T-helper 1 cell treated with Interleukin-12 subunit alpha and Interleukin-12 subunit beta and Interleukin-4 antibody, amounts not matched to agents 30 ng/mL and 1 ng/mL, for 36 hours (primary cell): ENCODE measurements around the gene PPP1R14D. TPM values are rescaled to one million over a fixed set of nuclear protein-coding genes. Genes with fewer than 3 reads are reported as not detected.

Experiments
- total RNA-seq: library from RNA; stranded (reverse); gene quantifications from 2 replicates; pipeline ENCODE4 v1.2.3, GENCODE V29; 2022

The PPP1R14D gene
- total RNA-seq, 1 donor from 2014 or later, result not detected

Other genes with a start within 250 kb of the PPP1R14D start
- 36.6 and 43.4 TPM in 2 replicates for gene KNL1, start 234.5 kb downstream of the PPP1R14D start, total RNA-seq
- 47.7 and 51.4 TPM in 2 replicates for gene RAD51, start 133.5 kb downstream of the PPP1R14D start, total RNA-seq
- 37.2 and 37.7 TPM in 2 replicates for gene RMDN3, start 73.5 kb downstream of the PPP1R14D start, total RNA-seq
- gene GCHFR, start 64.6 kb downstream of the PPP1R14D start, total RNA-seq, result 28.4 and 29.1 TPM in 2 replicates
- 0.56 and 0.63 TPM in 2 replicates for gene C15orf62, start 58.7 kb downstream of the PPP1R14D start, total RNA-seq
- 33.8 and 34.4 TPM in 2 replicates for gene ZFYVE19, start 21.6 kb downstream of the PPP1R14D start, total RNA-seq
- gene DNAJC17, start 21.2 kb downstream of the PPP1R14D start, total RNA-seq, result 40.1 and 45.8 TPM in 2 replicates
- gene SPINT1, start 15.3 kb upstream of the PPP1R14D start, total RNA-seq, result 4.5 and 4.7 TPM in 2 replicates
- gene RHOV, start 45.5 kb upstream of the PPP1R14D start, total RNA-seq, result 0.37 and 0.78 TPM in 2 replicates
- 21.9 and 23.2 TPM in 2 replicates for gene VPS18, start 65.7 kb upstream of the PPP1R14D start, total RNA-seq
- not detected in 2 replicates for gene DLL4, start 100.6 kb upstream of the PPP1R14D start, total RNA-seq
- 6.7 and 8.2 TPM in 2 replicates for gene CHAC1, start 124.8 kb upstream of the PPP1R14D start, total RNA-seq